ENCODE measurements around the gene DDX3X.
A peak's percentile ranks its signal among the peaks of the same experiment; 100 is the strongest.

Gene DDX3X

GRCh38 chrX:41300758-41301437 lies 33.1 kb upstream of the DDX3X start:
- no peak overlapping the region for H4K5ac ChIP-seq (ENCODE audit: low read length)
- no peak overlapping the region for H3K27ac ChIP-seq (ENCODE audit: low read depth, low read length)
- H3K18ac ChIP-seq (ENCODE audit: low read length): no peak overlapping the region
- WGBS (ENCODE audit: extremely low coverage, insufficient coverage, low lambda C conversion rate): no CpG with 5 or more reads among the region's 5 CpGs
- no peak overlapping the region for H3K56ac ChIP-seq (ENCODE audit: low read length)
- H3K27me3 ChIP-seq (ENCODE audit: insufficient read depth, low read length, poor library complexity): no peaks in the 10 kb centered on the region
- no peak overlapping the region for H3K4ac ChIP-seq (ENCODE audit: low read depth, low read length)
- no peak overlapping the region for H4K8ac ChIP-seq (ENCODE audit: low read depth, low read length)
- no peaks in the 10 kb centered on the region for H3K79me1 ChIP-seq (ENCODE audit: low read length)
- no peaks in the 10 kb centered on the region for H3K36me3 ChIP-seq (ENCODE audit: control insufficient read depth, insufficient read depth, low read length)
- no peak for DNase-seq
- no peak overlapping the region for H3K4me3 ChIP-seq (ENCODE audit: low read length)
- H3K79me2 ChIP-seq (ENCODE audit: control insufficient read depth, insufficient read depth, low read length): no peaks in the 10 kb centered on the region
- H2BK5ac ChIP-seq (ENCODE audit: low read length): no peak overlapping the region
- no peak overlapping the region for H3K23ac ChIP-seq (ENCODE audit: low read length)
- no peak overlapping the region for H2AK5ac ChIP-seq (ENCODE audit: low read length)
- no peak overlapping the region for H3K9ac ChIP-seq (ENCODE audit: low read length)
- no peak overlapping the region for H2BK120ac ChIP-seq (ENCODE audit: low read depth, low read length)
- H2BK15ac ChIP-seq (replicated peaks; ENCODE audit: low read depth): no peak overlapping the region
- H3K4me2 ChIP-seq (ENCODE audit: low read length): no peak overlapping the region
- H3K4me1 ChIP-seq (ENCODE audit: control insufficient read depth, low read depth, low read length): no peaks in the 10 kb centered on the region

- Histone ChIP-seq H3K9ac (ENCODE audit: low read length) (no peak overlapping the region), H3K4ac (ENCODE audit: low read depth, low read length) (no peak overlapping the region), H3K18ac (ENCODE audit: low read length) (no peak overlapping the region), H4K5ac (ENCODE audit: low read length) (no peak overlapping the region), H3K4me2 (ENCODE audit: low read length) (no peak overlapping the region), H3K27me3 (ENCODE audit: insufficient read depth, low read length, poor library complexity) (no peaks in the 10 kb centered on the region), H2BK5ac (ENCODE audit: low read length) (no peak overlapping the region), H4K8ac (ENCODE audit: low read depth, low read length) (no peak overlapping the region), H3K79me1 (ENCODE audit: low read length) (no peaks in the 10 kb centered on the region), H3K56ac (ENCODE audit: low read length) (no peak overlapping the region), H3K27ac (ENCODE audit: low read depth, low read length) (no peak overlapping the region), H3K4me3 (ENCODE audit: low read length) (no peak overlapping the region), H3K23ac (ENCODE audit: low read length) (no peak overlapping the region), H3K4me1 (ENCODE audit: control insufficient read depth, low read depth, low read length) (no peaks in the 10 kb centered on the region), H2BK120ac (ENCODE audit: low read depth, low read length) (no peak overlapping the region), H3K79me2 (ENCODE audit: control insufficient read depth, insufficient read depth, low read length) (no peaks in the 10 kb centered on the region), H2AK5ac (ENCODE audit: low read length) (no peak overlapping the region), H3K36me3 (ENCODE audit: control insufficient read depth, insufficient read depth, low read length) (no peaks in the 10 kb centered on the region), H2BK15ac (replicated peaks; ENCODE audit: low read depth) (no peak overlapping the region)
- no CpG with 5 or more reads among the region's 2 CpGs for WGBS (ENCODE audit: extremely low coverage, insufficient coverage, low lambda C conversion rate)
- no peak for DNase-seq
Observed at GRCh38 chrX:41301438-41301824, 32.5 kb upstream of the DDX3X start.

GRCh38 chrX:41302370-41302769 lies 31.6 kb upstream of the DDX3X start:
- DNase-seq: peak; percentile 7

DNA sequence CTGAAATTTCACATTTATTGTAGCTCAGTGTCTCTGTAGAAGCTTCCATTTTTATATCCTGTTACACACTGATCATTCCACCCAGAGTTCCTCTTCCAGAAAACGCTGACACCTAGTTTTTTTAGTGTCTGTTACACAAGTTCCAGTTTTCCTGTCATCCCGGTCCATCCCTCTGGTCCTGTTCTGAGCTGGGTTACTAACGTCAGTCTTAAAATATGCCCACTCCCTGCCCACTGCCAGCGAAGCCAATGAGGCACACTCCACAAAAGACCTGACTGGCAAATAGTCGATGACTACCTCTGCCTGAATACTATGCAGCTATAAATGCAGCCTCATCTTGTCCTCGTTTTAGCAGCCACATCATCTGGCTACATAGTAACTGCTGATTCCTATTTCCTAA lies 30.9 kb upstream of the DDX3X start:
- no peak for DNase-seq
- Histone ChIP-seq H3K79me2 (ENCODE audit: control insufficient read depth, insufficient read depth, low read length) (no peaks in the 10 kb centered on the region), H3K56ac (ENCODE audit: low read length) (no peak overlapping the region), H2BK120ac (ENCODE audit: low read depth, low read length) (no peak overlapping the region), H3K4ac (ENCODE audit: low read depth, low read length) (peak overlapping the region; percentile 36), H3K27me3 (ENCODE audit: insufficient read depth, low read length, poor library complexity) (no peaks in the 10 kb centered on the region), H3K23ac (ENCODE audit: low read length) (no peak overlapping the region), H2BK15ac (replicated peaks; ENCODE audit: low read depth) (no peak overlapping the region), H3K9ac (ENCODE audit: low read length) (no peak overlapping the region), H2BK5ac (ENCODE audit: low read length) (no peak overlapping the region), H4K5ac (ENCODE audit: low read length) (no peak overlapping the region), H2AK5ac (ENCODE audit: low read length) (no peak overlapping the region), H3K18ac (ENCODE audit: low read length) (no peak overlapping the region), H3K4me1 (ENCODE audit: control insufficient read depth, low read depth, low read length) (no peaks in the 10 kb centered on the region), H3K36me3 (ENCODE audit: control insufficient read depth, insufficient read depth, low read length) (no peaks in the 10 kb centered on the region), H4K8ac (ENCODE audit: low read depth, low read length) (no peak overlapping the region), H3K27ac (ENCODE audit: low read depth, low read length) (no peak overlapping the region), H3K79me1 (ENCODE audit: low read length) (no peaks in the 10 kb centered on the region), H3K4me2 (ENCODE audit: low read length) (no peak overlapping the region), H3K4me3 (ENCODE audit: low read length) (no peak overlapping the region)
- no CpG with 5 or more reads among the region's 6 CpGs for WGBS (ENCODE audit: extremely low coverage, insufficient coverage, low lambda C conversion rate)

More at GRCh38 chrX:41302370-41302769, 31.6 kb upstream of the DDX3X start:
- H2BK15ac ChIP-seq (replicated peaks; ENCODE audit: low read depth): no peak overlapping the region
- H3K4ac ChIP-seq (ENCODE audit: low read depth, low read length): peak overlapping the region; percentile 16
- no peak overlapping the region for H2AK5ac ChIP-seq (ENCODE audit: low read length)
- H3K79me1 ChIP-seq (ENCODE audit: low read length): no peaks in the 10 kb centered on the region
- no CpG with 5 or more reads among the region's 6 CpGs for WGBS (ENCODE audit: extremely low coverage, insufficient coverage, low lambda C conversion rate)
- no peak overlapping the region for H3K4me3 ChIP-seq (ENCODE audit: low read length)
- no peak overlapping the region for H2BK5ac ChIP-seq (ENCODE audit: low read length)
- H2BK120ac ChIP-seq (ENCODE audit: low read depth, low read length): no peak overlapping the region
- no peak overlapping the region for H3K4me2 ChIP-seq (ENCODE audit: low read length)
- no peaks in the 10 kb centered on the region for H3K79me2 ChIP-seq (ENCODE audit: control insufficient read depth, insufficient read depth, low read length)
- H3K36me3 ChIP-seq (ENCODE audit: control insufficient read depth, insufficient read depth, low read length): no peaks in the 10 kb centered on the region
- no peak overlapping the region for H3K9ac ChIP-seq (ENCODE audit: low read length)
- no peak overlapping the region for H3K56ac ChIP-seq (ENCODE audit: low read length)
- no peak overlapping the region for H3K27ac ChIP-seq (ENCODE audit: low read depth, low read length)
- no peaks in the 10 kb centered on the region for H3K27me3 ChIP-seq (ENCODE audit: insufficient read depth, low read length, poor library complexity)
- no peak overlapping the region for H4K8ac ChIP-seq (ENCODE audit: low read depth, low read length)
- H4K5ac ChIP-seq (ENCODE audit: low read length): no peak overlapping the region
- no peak overlapping the region for H3K23ac ChIP-seq (ENCODE audit: low read length)
- H3K4me1 ChIP-seq (ENCODE audit: control insufficient read depth, low read depth, low read length): no peaks in the 10 kb centered on the region
- H3K18ac ChIP-seq (ENCODE audit: low read length): no peak overlapping the region

DNA sequence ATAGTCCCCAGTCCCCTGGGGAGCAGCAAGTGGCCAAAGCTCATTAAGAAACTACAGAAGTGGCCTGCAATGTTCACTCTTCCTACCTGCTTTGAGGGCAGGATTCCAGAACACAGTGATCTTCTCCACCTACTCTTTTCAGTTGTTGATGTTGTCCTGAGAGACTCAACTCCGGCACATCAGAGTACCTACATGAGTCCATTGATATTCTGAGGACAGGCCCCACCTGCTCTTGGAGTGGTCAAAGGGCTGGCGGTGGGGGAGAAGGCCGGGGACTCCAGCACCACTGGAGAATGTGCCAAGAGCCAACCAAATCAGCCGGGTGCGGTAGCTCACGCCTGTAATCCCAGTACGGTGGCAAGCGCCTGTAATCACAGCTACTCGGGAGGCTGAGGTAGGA lies 29.8 kb upstream of the DDX3X start:
- Histone ChIP-seq H2BK120ac (ENCODE audit: low read depth, low read length) (no peak overlapping the region), H4K8ac (ENCODE audit: low read depth, low read length) (no peak overlapping the region), H3K4me2 (ENCODE audit: low read length) (no peak overlapping the region), H3K4me3 (ENCODE audit: low read length) (no peak overlapping the region), H2AK5ac (ENCODE audit: low read length) (no peak overlapping the region), H2BK15ac (replicated peaks; ENCODE audit: low read depth) (no peak overlapping the region), H3K4me1 (ENCODE audit: control insufficient read depth, low read depth, low read length) (no peaks in the 10 kb centered on the region), H3K79me1 (ENCODE audit: low read length) (no peaks in the 10 kb centered on the region), H3K27me3 (ENCODE audit: insufficient read depth, low read length, poor library complexity) (no peaks in the 10 kb centered on the region), H4K5ac (ENCODE audit: low read length) (no peak overlapping the region), H3K56ac (ENCODE audit: low read length) (no peak overlapping the region), H3K36me3 (ENCODE audit: control insufficient read depth, insufficient read depth, low read length) (no peaks in the 10 kb centered on the region), H3K27ac (ENCODE audit: low read depth, low read length) (no peak overlapping the region), H3K79me2 (ENCODE audit: control insufficient read depth, insufficient read depth, low read length) (no peaks in the 10 kb centered on the region), H3K18ac (ENCODE audit: low read length) (no peak overlapping the region), H3K4ac (ENCODE audit: low read depth, low read length) (no peak overlapping the region), H3K23ac (ENCODE audit: low read length) (no peak overlapping the region), H2BK5ac (ENCODE audit: low read length) (no peak overlapping the region), H3K9ac (ENCODE audit: low read length) (no peak overlapping the region)
- DNase-seq: no peak
- no CpG with 5 or more reads among the region's 9 CpGs for WGBS (ENCODE audit: extremely low coverage, insufficient coverage, low lambda C conversion rate)

Data from mesendoderm (in vitro differentiated cells).